DND-41 (cell line): ENCODE data around the gene SLX4IP.

Source experiments
- CTCF ChIP-seq: IDR thresholded peaks from 2 replicates; pipeline ENCODE4 v1.5.1; 2012; ENCODE audit warnings: borderline replicate concordance, low read length, moderate library complexity, mild to moderate bottlenecking; ENCODE audit not compliant: poor library complexity, severe bottlenecking; ENCODE audit errors: extremely low read depth
- EZH2 ChIP-seq: IDR thresholded peaks from 3 replicates; pipeline ENCODE4 v1.6.1; 2012; ENCODE audit warnings: borderline replicate concordance, low read depth, mild to moderate bottlenecking, moderate library complexity, low read length, inconsistent platforms; ENCODE audit not compliant: severe bottlenecking

GRCh38 chr20:10478205-10478604 is 43.1 kb downstream of the SLX4IP start:
- TF ChIP-seq EZH2 (no peak), CTCF (no peak)
